ENCODE results near the gene MCOLN1. TPM values are rescaled to one million over a fixed set of nuclear protein-coding genes. Genes with fewer than 3 reads are reported as not detected.

MCOLN1 gene
- total RNA-seq, 1 experiment from 2014 or later, result 15.7 TPM

DNA sequence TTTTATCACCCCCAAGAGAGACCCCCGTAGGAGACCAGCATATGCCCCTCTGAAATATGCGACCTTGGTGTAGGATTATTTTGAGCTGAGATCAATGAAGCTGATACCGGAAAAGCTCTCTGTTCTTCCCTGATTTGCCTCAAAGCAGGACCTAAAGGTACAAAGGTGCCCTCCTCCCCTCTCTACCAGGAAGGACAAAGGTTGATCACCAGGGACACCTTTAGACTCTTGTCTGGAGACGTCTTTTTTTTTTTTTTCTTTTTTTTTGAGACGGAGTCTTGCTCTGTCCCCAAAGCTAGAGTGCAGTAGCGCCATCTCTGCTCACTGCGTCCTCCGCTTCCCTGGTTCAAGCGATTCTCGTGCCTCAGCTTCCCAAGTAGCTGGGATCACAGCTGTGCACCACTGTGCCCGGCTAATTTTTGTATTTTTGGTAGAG lies 32.8 kb upstream of the MCOLN1 start:
- Histone ChIP-seq H3K9me3 (ENCODE audit: control insufficient read depth, low read depth, low read length) (no peaks in the 10 kb centered on the region), H3K27me3 (ENCODE audit: insufficient read depth, low read length) (no peaks in the 10 kb centered on the region), H3K4me1 (ENCODE audit: insufficient read depth, low read length) (peaks cover 5% of the 10 kb centered on the region; the same call in 1 of the 2 replicates), H3K79me2 (ENCODE audit: insufficient read depth, low read length) (no peaks in the 10 kb centered on the region), H3K79me1 (ENCODE audit: insufficient read depth, low read depth, low read length, poor library complexity, severe bottlenecking) (no peaks in the 10 kb centered on the region), H3T11ph (ENCODE audit: low read length) (no peak overlapping the region), H3K23ac (ENCODE audit: insufficient read length, low read depth, low read length) (no peak overlapping the region), H2BK20ac (ENCODE audit: low read depth, low read length, poor library complexity, severe bottlenecking) (no peak overlapping the region), H2AFZ (ENCODE audit: low read length) (peak overlapping the region; percentile 84), H2BK12ac (ENCODE audit: insufficient read length, low read depth, low read length) (no peak overlapping the region), H3K56ac (ENCODE audit: insufficient read length, low read depth, low read length) (no peak overlapping the region), H3K14ac (ENCODE audit: insufficient read depth, low read length) (no peak overlapping the region), H4K5ac (ENCODE audit: insufficient read length, low read depth, low read length) (peak overlapping the region; percentile 92), H2BK5ac (ENCODE audit: insufficient read length, low read length) (no peak overlapping the region), H3K4me2 (ENCODE audit: insufficient read depth, insufficient read length, low read length) (peak overlapping the region; percentile 27), H2BK120ac (ENCODE audit: low read depth, low read length, poor library complexity, severe bottlenecking) (peak overlapping the region; percentile 26), H3K4ac (ENCODE audit: low read depth, low read length) (no peak overlapping the region), H3K23me2 (ENCODE audit: insufficient read length, low read depth, low read length, poor library complexity, severe bottlenecking) (peaks cover 3% of the 10 kb centered on the region), H3K18ac (ENCODE audit: insufficient read length, low read depth, low read length) (peak overlapping the region; percentile 84), H3K9ac (ENCODE audit: extremely low read depth, insufficient read length, low read length) (peak overlapping the region; percentile 51), H3K27ac (ENCODE audit: insufficient read length, low read depth, low read length) (peak overlapping the region; percentile 72), H4K91ac (ENCODE audit: insufficient read length, low read depth, low read length) (no peak overlapping the region), H2AK5ac (ENCODE audit: insufficient read length, low read length) (no peak overlapping the region), H4K20me1 (ENCODE audit: control insufficient read depth, insufficient read depth, insufficient read length) (no peaks in the 10 kb centered on the region), H4K8ac (replicated peaks; ENCODE audit: insufficient read length, low read depth, low read length) (no peak overlapping the region), H2BK15ac (ENCODE audit: low read depth, low read length) (no peak overlapping the region)
- Mint-ChIP-seq H3K4me3 (peak overlapping the region in 1 of 2 experiments; percentile 64; a peak in 3 of 5 replicates), H3K9me3 (no peaks in the 10 kb centered on the region), H3K36me3 (ENCODE audit: insufficient read depth in 1 of 3, low read depth in 3 of 3) (no peaks in the 10 kb centered on the region), H3K4me1 (peaks cover 8 to 18% of the 10 kb centered on the region in 2 experiments), H3K27me3 (ENCODE audit: low read depth) (peaks cover 3% of the 10 kb centered on the region; the same call in 1 of the 2 replicates), H3K27ac (peak overlapping the region in 2 of 3 experiments; percentile 97 to 98; a peak in 4 of 7 replicates)
- TF ChIP-seq, protein P1, sequence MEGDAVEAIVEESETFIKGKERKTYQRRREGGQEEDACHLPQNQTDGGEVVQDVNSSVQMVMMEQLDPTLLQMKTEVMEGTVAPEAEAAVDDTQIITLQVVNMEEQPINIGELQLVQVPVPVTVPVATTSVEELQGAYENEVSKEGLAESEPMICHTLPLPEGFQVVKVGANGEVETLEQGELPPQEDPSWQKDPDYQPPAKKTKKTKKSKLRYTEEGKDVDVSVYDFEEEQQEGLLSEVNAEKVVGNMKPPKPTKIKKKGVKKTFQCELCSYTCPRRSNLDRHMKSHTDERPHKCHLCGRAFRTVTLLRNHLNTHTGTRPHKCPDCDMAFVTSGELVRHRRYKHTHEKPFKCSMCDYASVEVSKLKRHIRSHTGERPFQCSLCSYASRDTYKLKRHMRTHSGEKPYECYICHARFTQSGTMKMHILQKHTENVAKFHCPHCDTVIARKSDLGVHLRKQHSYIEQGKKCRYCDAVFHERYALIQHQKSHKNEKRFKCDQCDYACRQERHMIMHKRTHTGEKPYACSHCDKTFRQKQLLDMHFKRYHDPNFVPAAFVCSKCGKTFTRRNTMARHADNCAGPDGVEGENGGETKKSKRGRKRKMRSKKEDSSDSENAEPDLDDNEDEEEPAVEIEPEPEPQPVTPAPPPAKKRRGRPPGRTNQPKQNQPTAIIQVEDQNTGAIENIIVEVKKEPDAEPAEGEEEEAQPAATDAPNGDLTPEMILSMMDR (conservative IDR thresholded peaks at IDR 0.05), result peak; percentile 15; the same call in 1 of the 3 replicates
- no CpG with 5 or more reads among the region's 11 CpGs for WGBS (ENCODE audit: extremely low coverage, insufficient read length, low lambda C conversion rate)
- DNase-seq, result no peak

Data from H9 (cell line).